Heart left ventricle (tissue), 16 donors: Measurements from ENCODE around the gene PARD3B. TPM values are rescaled to one million over a fixed set of nuclear protein-coding genes. Genes with fewer than 3 reads are reported as not detected.

Experiments used
- ATAC-seq, 4 donors: fragments of 200-7000 bp; cut with Tn5 transposase; one replicate each; pipeline ENCODE4 v1.9.1; 2020 to 2022; ENCODE audit warnings: moderate library complexity in 4 of 4, mild to moderate bottlenecking in 3 of 4, moderate number of reproducible peaks in 1 of 4
- DNase-seq, 5 donors: peaks; one replicate each; pipeline ENCODE4 v3.0.0-alpha.2; 2020
- H3K27ac ChIP-seq, 12 donors: fragments of 200-600 bp; sonication (generic) in 4 of 12; one replicate each; pipeline versions ENCODE4 v1.5.0 to v1.8.0; 2016 to 2022; ENCODE audit warnings: mild to moderate bottlenecking in 2 of 12
- H3K27me3 ChIP-seq, 9 donors: fragments of 200-600 bp; sonication (generic) in 2 of 9; one replicate each; pipeline versions ENCODE4 v1.5.1 to v1.8.0; 2016 to 2022; ENCODE audit warnings: mild to moderate bottlenecking in 3 of 9
- H3K36me3 ChIP-seq, 9 donors: fragments of 200-600 bp; sonication (generic) in 2 of 9; one replicate each; pipeline versions ENCODE4 v1.5.0 to v1.8.0; 2018 to 2022; ENCODE audit warnings: mild to moderate bottlenecking in 2 of 9
- H3K4me1 ChIP-seq, 12 donors: fragments of 200-600 bp; sonication (generic) in 4 of 12; one replicate each; pipeline versions ENCODE4 v1.5.0 to v1.8.0; 2016 to 2022; ENCODE audit warnings: mild to moderate bottlenecking in 3 of 12
- H3K4me3 ChIP-seq, 12 donors: fragments of 200-600 bp; sonication (generic) in 4 of 12; one replicate each; pipeline versions ENCODE4 v1.5.0 to v1.8.0; 2017 to 2022; ENCODE audit warnings: mild to moderate bottlenecking in 9 of 12, moderate library complexity in 4 of 12
- H3K9me3 ChIP-seq, 12 donors: fragments of 200-600 bp; sonication (generic) in 4 of 12; one replicate each; pipeline versions ENCODE4 v1.5.0 to v1.8.0; 2016 to 2022; ENCODE audit warnings: mild to moderate bottlenecking in 1 of 12
- POLR2A ChIP-seq, 2 donors: fragments of 450-650 bp; IDR thresholded peaks; one replicate each; pipeline ENCODE4 v1.6.1; 2017; ENCODE audit warnings: antibody characterized with exemption in 2 of 2, mild to moderate bottlenecking in 2 of 2, moderate library complexity in 2 of 2
- WGBS, 4 donors: extraction: QIAGEN DNeasy Blood & Tissue Kit in 2 of 4; methylation state at CpG; one replicate each; pipeline versions ENCODE4 v1.1.5 to v1.1.7; 2013 to 2018; 5-methylcytosine and 5-hydroxymethylcytosine counted together
- intact Hi-C, 10 donors: fragments of 100-400 bp; cut with DNase I; formaldehyde crosslinking; loops; one replicate each; pipeline versions ENCODE4 v1.11.1 to v1.14.2; 2022
- polyA plus RNA-seq, 2 donors: library from polyadenylated mRNA; stranded (reverse); fragments of 200-250 nt; gene quantifications; one replicate each; pipeline ENCODE4 v1.2.3, GENCODE V29; 2013
- total RNA-seq, 9 donors: library from RNA; depleted of rRNA in 2 of 9; stranded (reverse); fragments of >200 nt in 2 of 9; fragmentation: NEBNext Ultra II Directional in 3 of 9; extraction: Animal tissue kit (Norgen Biotek cat#: 25700) in 3 of 9; gene quantifications; one replicate each; pipeline versions ENCODE4 v1.1.0 to v1.2.4, GENCODE V29; 2016 to 2023
- TF ChIP-seq, protein P1 (sequence below), 12 donors: fragments of 200-600 bp; sonication (generic) in 4 of 12; IDR thresholded peaks; one replicate each; pipeline versions ENCODE4 v1.5.0 to v1.8.0; 2018 to 2022; ENCODE audit warnings: antibody characterized with exemption in 12 of 12, mild to moderate bottlenecking in 5 of 12
- donor health status: ischemic (EF 13 %, LVEDD 7.1; RV severe dilation, severe dysfunction).
- donor health status: healthy with polysubstance abuse.
- donor health status: DM: no; HTN: yes; CAD: no.
- donor health status: DM: no; HTN: no; CAD: no.
- donor health status: ischemic (EF 25% LVEDD 6.9; RV normal size, moderate dysfunction).
- donor health status: ischemic (EF 25% LVEDD 5.7; RV mildly dilated, moderate dysfunction).
- donor health status: healthy.
- donor health status: DM: yes; HTN: yes; CAD: no.
- donor health status: ischemic (EF 35%, LVEDD 5.7; RV mildly dilated, moderate dysfunction).
- donor health status: nonischemic (EF 11% LVEDD 7.7; RV severe dilation, severe dysfunction).
- donor health status: DM: yes; HTN: yes; CAD: no.
- donor health status: PGD.
- donor health status: ischemic (EF 29% LVEDD 5.4; RV normal size, mild dysfunction).
- donor health status: nonischemic (EF 23%, LVEDD 6.1; RV moderate dilation, normal function).

The PARD3B gene
- total and polyA plus RNA-seq, 11 donors = 0.71 to 15.1 (median 6.2) TPM

GRCh38 chr2:204920776-204921175 is 375.5 kb downstream of the PARD3B start:
- intact Hi-C loops = no loop called here
- Histone ChIP-seq H3K36me3 (no peaks in the 10 kb centered on the region), H3K27me3 (no peaks in the 10 kb centered on the region), H3K27ac (no peak overlapping the region), H3K9me3 (no peaks in the 10 kb centered on the region), H3K4me1 (no peaks in the 10 kb centered on the region), H3K4me3 (no peak overlapping the region)
- DNase-seq = no peak
- TF ChIP-seq, protein P1, sequence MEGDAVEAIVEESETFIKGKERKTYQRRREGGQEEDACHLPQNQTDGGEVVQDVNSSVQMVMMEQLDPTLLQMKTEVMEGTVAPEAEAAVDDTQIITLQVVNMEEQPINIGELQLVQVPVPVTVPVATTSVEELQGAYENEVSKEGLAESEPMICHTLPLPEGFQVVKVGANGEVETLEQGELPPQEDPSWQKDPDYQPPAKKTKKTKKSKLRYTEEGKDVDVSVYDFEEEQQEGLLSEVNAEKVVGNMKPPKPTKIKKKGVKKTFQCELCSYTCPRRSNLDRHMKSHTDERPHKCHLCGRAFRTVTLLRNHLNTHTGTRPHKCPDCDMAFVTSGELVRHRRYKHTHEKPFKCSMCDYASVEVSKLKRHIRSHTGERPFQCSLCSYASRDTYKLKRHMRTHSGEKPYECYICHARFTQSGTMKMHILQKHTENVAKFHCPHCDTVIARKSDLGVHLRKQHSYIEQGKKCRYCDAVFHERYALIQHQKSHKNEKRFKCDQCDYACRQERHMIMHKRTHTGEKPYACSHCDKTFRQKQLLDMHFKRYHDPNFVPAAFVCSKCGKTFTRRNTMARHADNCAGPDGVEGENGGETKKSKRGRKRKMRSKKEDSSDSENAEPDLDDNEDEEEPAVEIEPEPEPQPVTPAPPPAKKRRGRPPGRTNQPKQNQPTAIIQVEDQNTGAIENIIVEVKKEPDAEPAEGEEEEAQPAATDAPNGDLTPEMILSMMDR (IDR thresholded peaks at IDR 0.05) = no peak
- no peak for TF ChIP-seq POLR2A (IDR thresholded peaks at IDR 0.05)
- ATAC-seq = no peak
- 84 to 95% (median 88%) methylated on average over 2 of the region's 2 CpGs for WGBS, 4 donors

DNA sequence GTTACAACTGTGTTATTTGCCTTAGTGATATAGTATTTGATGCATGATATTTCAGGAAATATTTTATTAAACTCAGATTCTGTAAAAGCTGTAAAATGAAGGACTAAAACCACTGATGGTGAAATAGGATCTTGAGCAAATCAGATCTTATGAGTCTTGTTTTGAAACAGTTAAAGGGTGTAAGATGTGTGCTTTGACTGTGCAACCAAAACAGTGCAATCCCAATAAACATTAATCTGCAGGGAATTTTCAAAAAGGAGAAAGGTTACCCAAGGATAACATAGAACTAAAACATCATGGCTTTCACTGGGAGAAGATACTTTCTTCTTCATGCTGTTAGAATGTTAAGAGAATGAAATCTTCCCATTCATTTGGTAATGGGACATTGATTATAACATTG is 378.7 kb downstream of the PARD3B start:
- Histone ChIP-seq H3K27me3 (no peaks in the 10 kb centered on the region), H3K27ac (no peak overlapping the region), H3K4me1 (no peaks in the 10 kb centered on the region), H3K36me3 (no peaks in the 10 kb centered on the region), H3K9me3 (no peaks in the 10 kb centered on the region), H3K4me3 (no peak overlapping the region)
- DNase-seq (no peak), ATAC-seq (no peak)
- intact Hi-C loops = no loop called here
- TF ChIP-seq, protein P1 (IDR thresholded peaks at IDR 0.05) = no peak
- TF ChIP-seq POLR2A (IDR thresholded peaks at IDR 0.05) = no peak

- H3K36me3 ChIP-seq = no peaks in the 10 kb centered on the region
- DNase-seq (no peak), ATAC-seq (no peak)
- intact Hi-C loops = no loop called here
- TF ChIP-seq, protein P1 (IDR thresholded peaks at IDR 0.05) = no peak
- no peak for TF ChIP-seq POLR2A (IDR thresholded peaks at IDR 0.05)
- no peaks in the 10 kb centered on the region for H3K27me3 ChIP-seq
- no peaks in the 10 kb centered on the region for H3K9me3 ChIP-seq
- H3K4me3 ChIP-seq = no peak overlapping the region
- H3K27ac ChIP-seq = no peak overlapping the region
- no peaks in the 10 kb centered on the region for H3K4me1 ChIP-seq
Observed at GRCh38 chr2:204931562-204931961, 386.3 kb downstream of the PARD3B start.

GRCh38 chr2:204933735-204934374 is 388.6 kb downstream of the PARD3B start:
- no peak for TF ChIP-seq POLR2A (IDR thresholded peaks at IDR 0.05)
- TF ChIP-seq, protein P1 (IDR thresholded peaks at IDR 0.05) = no peak
- no peak overlapping the region for H3K4me3 ChIP-seq
- no peak overlapping the region for H3K27ac ChIP-seq
- 58 to 84% (median 70%) methylated on average over 1 of the region's 1 CpG for WGBS, 4 donors
- no peaks in the 10 kb centered on the region for H3K27me3 ChIP-seq
- no peaks in the 10 kb centered on the region for H3K4me1 ChIP-seq
- no peaks in the 10 kb centered on the region for H3K36me3 ChIP-seq
- intact Hi-C loops = no loop called here
- no peaks in the 10 kb centered on the region for H3K9me3 ChIP-seq
- no peak for DNase-seq
- no peak for ATAC-seq
